GM12878 (cell line): ENCODE data around the gene GDE1.

Source experiments
- BRCA1 ChIP-seq: IDR thresholded peaks from 2 replicates; pipeline ENCODE4 v1.6.1; 2011; ENCODE audit warnings: low read depth, low read length, improper control_type of control experiment
- HDAC6 ChIP-seq: fragments of 200-600 bp; sonication (generic); IDR thresholded peaks from one replicate; pipeline ENCODE4 v1.8.0; 2017; ENCODE audit warnings: antibody characterized with exemption; ENCODE audit not compliant: unreplicated experiment
- MYB ChIP-seq: fragments of 150-350 bp; IDR thresholded peaks from 2 replicates; pipeline ENCODE4 v1.6.1; 2014; ENCODE audit warnings: mild to moderate bottlenecking, low read depth, low read length, borderline replicate concordance
- NBN ChIP-seq: fragments of 450-650 bp; IDR thresholded peaks from 2 replicates; pipeline ENCODE4 v1.6.1; 2016
- REST ChIP-seq: IDR thresholded peaks from 2 replicates; pipeline ENCODE4 v1.6.1; 2012; ENCODE audit warnings: mild to moderate bottlenecking, low read depth, low read length
- SIN3A ChIP-seq: IDR thresholded peaks from 2 replicates; pipeline ENCODE4 v1.6.1; 2012; ENCODE audit warnings: low read depth, low read length, improper control_type of control experiment
- SUZ12 ChIP-seq: fragments of 200-600 bp; sonication (generic); IDR thresholded peaks from one replicate; pipeline ENCODE4 v1.6.1; 2018; ENCODE audit warnings: antibody characterized with exemption, mild to moderate bottlenecking; ENCODE audit not compliant: unreplicated experiment
- TCF7 ChIP-seq: IDR thresholded peaks from 2 replicates; pipeline ENCODE4 v1.6.1; 2014; ENCODE audit warnings: antibody characterized with exemption, borderline replicate concordance
- YY1 ChIP-seq: IDR thresholded peaks from 2 replicates; pipeline ENCODE4 v1.6.1; 2011; ENCODE audit warnings: low read depth, mild to moderate bottlenecking, low read length
- TF ChIP-seq, protein P1 (sequence below), 3 experiments: IDR thresholded peaks in 2 of 3; conservative IDR thresholded peaks in 1 of 3; 2 replicates each; pipeline ENCODE4 v1.5.1; 2011; ENCODE audit warnings: low read depth in 3 of 3, low read length in 3 of 3, mild to moderate bottlenecking in 3 of 3, control low read depth in 2 of 3, moderate library complexity in 2 of 3, inconsistent platforms in 1 of 3, mixed read lengths in 1 of 3; ENCODE audit not compliant: control insufficient read depth in 2 of 3, insufficient read depth in 1 of 3; ENCODE audit errors: extremely low read depth in 1 of 3

DNA sequence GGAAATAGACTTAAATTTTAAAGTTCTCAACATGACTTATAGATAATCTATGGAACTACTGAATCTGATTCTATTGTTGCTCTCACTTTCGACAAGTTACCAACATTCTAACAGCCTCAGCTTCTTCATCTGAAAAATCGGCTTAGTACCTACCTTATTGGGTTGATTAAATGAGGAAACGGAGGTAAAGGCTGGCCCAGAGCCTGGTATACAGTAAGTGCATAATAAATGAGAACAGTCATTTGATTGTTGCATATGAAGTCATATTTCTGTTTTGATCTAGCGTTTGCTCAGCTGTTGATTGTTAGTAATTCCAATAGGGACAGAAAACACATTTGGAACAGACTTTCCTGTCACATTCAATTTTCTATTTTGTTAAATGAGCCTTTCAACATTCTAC is 38.2 kb upstream of the GDE1 start:
- TF ChIP-seq NBN (no peak), HDAC6 (no peak), BRCA1 (no peak), SIN3A (no peak), YY1 (no peak), MYB (no peak), TCF7 (no peak), REST (no peak), SUZ12 (no peak)
- TF ChIP-seq, protein P1, sequence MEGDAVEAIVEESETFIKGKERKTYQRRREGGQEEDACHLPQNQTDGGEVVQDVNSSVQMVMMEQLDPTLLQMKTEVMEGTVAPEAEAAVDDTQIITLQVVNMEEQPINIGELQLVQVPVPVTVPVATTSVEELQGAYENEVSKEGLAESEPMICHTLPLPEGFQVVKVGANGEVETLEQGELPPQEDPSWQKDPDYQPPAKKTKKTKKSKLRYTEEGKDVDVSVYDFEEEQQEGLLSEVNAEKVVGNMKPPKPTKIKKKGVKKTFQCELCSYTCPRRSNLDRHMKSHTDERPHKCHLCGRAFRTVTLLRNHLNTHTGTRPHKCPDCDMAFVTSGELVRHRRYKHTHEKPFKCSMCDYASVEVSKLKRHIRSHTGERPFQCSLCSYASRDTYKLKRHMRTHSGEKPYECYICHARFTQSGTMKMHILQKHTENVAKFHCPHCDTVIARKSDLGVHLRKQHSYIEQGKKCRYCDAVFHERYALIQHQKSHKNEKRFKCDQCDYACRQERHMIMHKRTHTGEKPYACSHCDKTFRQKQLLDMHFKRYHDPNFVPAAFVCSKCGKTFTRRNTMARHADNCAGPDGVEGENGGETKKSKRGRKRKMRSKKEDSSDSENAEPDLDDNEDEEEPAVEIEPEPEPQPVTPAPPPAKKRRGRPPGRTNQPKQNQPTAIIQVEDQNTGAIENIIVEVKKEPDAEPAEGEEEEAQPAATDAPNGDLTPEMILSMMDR (IDR thresholded peaks at IDR 0.05 in 2 of 3, conservative IDR thresholded peaks at IDR 0.05 in 1 of 3; ENCODE audit: control insufficient read depth in 2 of 3, extremely low read depth in 1 of 3, insufficient read depth in 1 of 3, low read depth in 3 of 3, low read length in 3 of 3): no peak
